ENCODE measurements around the gene SDSL. TPM values are rescaled to one million over a fixed set of nuclear protein-coding genes. Genes with fewer than 3 reads are reported as not detected.

SDSL gene
- total RNA-seq, 2 donors from 2014 or later: 4.2 to 7.0 TPM

GRCh38 chr12:113472191-113473121 lies 50.3 kb downstream of the SDSL start:
- intact Hi-C loops (cut with DNase I): no loop called here
- no peak for ATAC-seq

GRCh38 chr12:113473400-113473799 lies 51.2 kb downstream of the SDSL start:
- ATAC-seq (no peak), DNase-seq (no peak)
- intact Hi-C loops (cut with DNase I): no loop called here

More at GRCh38 chr12:113472191-113473121, 50.3 kb downstream of the SDSL start:
- no peak for DNase-seq

GRCh38 chr12:113473942-113474341 lies 51.8 kb downstream of the SDSL start:
- no peak for DNase-seq
- no peak for ATAC-seq
- intact Hi-C loops (cut with DNase I): no loop called here

GRCh38 chr12:113474635-113475436 lies 52.7 kb downstream of the SDSL start:
- intact Hi-C loops (cut with DNase I): no loop called here
- no peak for ATAC-seq
- DNase-seq: no peak

- intact Hi-C loops (cut with DNase I): no loop called here
- DNase-seq (no peak), ATAC-seq (no peak)
Measured at GRCh38 chr12:113475451-113476175, 53.4 kb downstream of the SDSL start.

GRCh38 chr12:113476176-113476986 lies 54.2 kb downstream of the SDSL start:
- ATAC-seq (no peak), DNase-seq (no peak)
- intact Hi-C loops (cut with DNase I): no loop called here

GRCh38 chr12:113477171-113477841 lies 55.1 kb downstream of the SDSL start:
- DNase-seq: no peak
- intact Hi-C loops (cut with DNase I): no loop called here
- ATAC-seq: no peak

GRCh38 chr12:113477842-113478215 lies 55.6 kb downstream of the SDSL start:
- DNase-seq: no peak
- intact Hi-C loops (cut with DNase I): no loop called here
- no peak for ATAC-seq

GRCh38 chr12:113478351-113479011 lies 56.3 kb downstream of the SDSL start:
- DNase-seq: no peak
- ATAC-seq: no peak
- intact Hi-C loops (cut with DNase I): no loop called here

GRCh38 chr12:113479216-113479589 lies 57.0 kb downstream of the SDSL start:
- no peak for ATAC-seq

GRCh38 chr12:113479590-113480335 lies 57.6 kb downstream of the SDSL start:
- peak; percentile 57 to 62 for ATAC-seq
- no peak for DNase-seq
- intact Hi-C loops (cut with DNase I): no loop called here

More at GRCh38 chr12:113479216-113479589, 57.0 kb downstream of the SDSL start:
- intact Hi-C loops (cut with DNase I): no loop called here
- DNase-seq: no peak

- DNase-seq (no peak), ATAC-seq (no peak)
- intact Hi-C loops (cut with DNase I): no loop called here
Measured at GRCh38 chr12:113480336-113480971, 58.3 kb downstream of the SDSL start.

GRCh38 chr12:113482334-113482733 lies 60.2 kb downstream of the SDSL start:
- ATAC-seq (no peak), DNase-seq (no peak)
- intact Hi-C loops (cut with DNase I): no loop called here

- intact Hi-C loops (cut with DNase I): no loop called here
- no peak for ATAC-seq
- DNase-seq: no peak
Measured at GRCh38 chr12:113485330-113485729, 63.1 kb downstream of the SDSL start.

- intact Hi-C loops (cut with DNase I): no loop called here
- ATAC-seq: no peak
- no peak for DNase-seq
Measured at GRCh38 chr12:113486722-113487121, 64.5 kb downstream of the SDSL start.
